Parathyroid adenoma (tissue), 2 donors: ENCODE data around the gene ACVR1.

ENCODE experiments used
- H2AFZ ChIP-seq: fragments of 300-600 bp; sonication (generic); one replicate; pipeline ENCODE4 v1.7.0; 2017; ENCODE audit warnings: antibody characterized with exemption, mild to moderate bottlenecking
- H3K27ac ChIP-seq: fragments of 300-600 bp; sonication (generic); one replicate; pipeline ENCODE4 v1.7.0; 2017
- H3K27me3 ChIP-seq: fragments of 300-600 bp; sonication (generic); one replicate; pipeline ENCODE4 v1.7.0; 2017; ENCODE audit warnings: low read length; ENCODE audit not compliant: control insufficient read depth, insufficient read depth
- H3K36me3 ChIP-seq: fragments of 300-600 bp; sonication (generic); one replicate; pipeline ENCODE4 v1.7.0; 2017; ENCODE audit warnings: low read length; ENCODE audit not compliant: control insufficient read depth, insufficient read depth
- H3K4me1 ChIP-seq: fragments of 300-600 bp; sonication (generic); one replicate; pipeline ENCODE4 v1.7.0; 2017; ENCODE audit warnings: control low read depth
- H3K4me2 ChIP-seq: fragments of 300-600 bp; sonication (generic); one replicate; pipeline ENCODE4 v1.7.0; 2017; ENCODE audit warnings: low read length
- H3K4me3 ChIP-seq: fragments of 300-600 bp; sonication (generic); one replicate; pipeline ENCODE4 v1.7.0; 2017; ENCODE audit warnings: low read depth, low read length
- H3K79me2 ChIP-seq: fragments of 300-600 bp; sonication (generic); one replicate; pipeline ENCODE4 v1.7.0; 2017; ENCODE audit warnings: control low read depth
- H3K9ac ChIP-seq: fragments of 300-600 bp; sonication (generic); one replicate; pipeline ENCODE4 v1.7.0; 2017; ENCODE audit warnings: mild to moderate bottlenecking
- H3K9me3 ChIP-seq: fragments of 300-600 bp; sonication (generic); one replicate; pipeline ENCODE4 v1.7.0; 2017; ENCODE audit warnings: low read length; ENCODE audit not compliant: control insufficient read depth
- CTCF ChIP-seq: fragments of 300-600 bp; sonication (generic); IDR thresholded peaks from one replicate; pipeline ENCODE4 v1.7.0; 2017; ENCODE audit warnings: antibody characterized with exemption, mild to moderate bottlenecking
- donor health status: primary hyperparathyroidism.

Gene ACVR1

GRCh38 chr2:157877761-157878400 lies 1.8 kb upstream of the ACVR1 start:
- Histone ChIP-seq H3K27me3 (no peaks in the 10 kb centered on the region), H3K79me2 (peaks cover 7% of the 10 kb centered on the region), H2AFZ (no peak overlapping the region), H3K9me3 (no peaks in the 10 kb centered on the region), H3K4me2 (no peak overlapping the region), H3K4me1 (peaks cover 11% of the 10 kb centered on the region), H3K9ac (no peak overlapping the region), H3K27ac (no peak overlapping the region), H3K36me3 (no peaks in the 10 kb centered on the region), H3K4me3 (no peak overlapping the region)
- no peak for TF ChIP-seq CTCF

GRCh38 chr2:157876786-157877138 lies 632 bp upstream of the ACVR1 start:
- no peaks in the 10 kb centered on the region for H3K9me3 ChIP-seq
- no peaks in the 10 kb centered on the region for H3K27me3 ChIP-seq
- H3K4me1 ChIP-seq = peaks cover 11% of the 10 kb centered on the region
- H3K36me3 ChIP-seq = no peaks in the 10 kb centered on the region
- peaks cover 10% of the 10 kb centered on the region for H3K79me2 ChIP-seq
- peak overlapping the region; percentile 52 for H3K4me3 ChIP-seq
- H2AFZ ChIP-seq = peak overlapping the region; percentile 91
- H3K9ac ChIP-seq = no peak overlapping the region
- peak overlapping the region; percentile 77 for H3K27ac ChIP-seq
- H3K4me2 ChIP-seq = peak overlapping the region; percentile 88
- no peak for TF ChIP-seq CTCF

- H3K9ac ChIP-seq = peak overlapping the region; percentile 30
- TF ChIP-seq CTCF = no peak
- no peaks in the 10 kb centered on the region for H3K36me3 ChIP-seq
- H2AFZ ChIP-seq = peak overlapping the region; percentile 93
- H3K79me2 ChIP-seq = peaks cover 10% of the 10 kb centered on the region
- H3K4me1 ChIP-seq = peaks cover 11% of the 10 kb centered on the region
- peak overlapping the region; percentile 85 for H3K4me2 ChIP-seq
- peak overlapping the region; percentile 73 for H3K4me3 ChIP-seq
- no peaks in the 10 kb centered on the region for H3K27me3 ChIP-seq
- peak overlapping the region; percentile 89 for H3K27ac ChIP-seq
- H3K9me3 ChIP-seq = no peaks in the 10 kb centered on the region
Observed at GRCh38 chr2:157875641-157876065, 477 bp downstream of the ACVR1 start.

GRCh38 chr2:157874997-157875640 lies 1.0 kb downstream of the ACVR1 start:
- no peaks in the 10 kb centered on the region for H3K9me3 ChIP-seq
- H3K27me3 ChIP-seq = no peaks in the 10 kb centered on the region
- H3K4me1 ChIP-seq = peaks cover 11% of the 10 kb centered on the region
- H3K9ac ChIP-seq = peak overlapping the region; percentile 30
- peak overlapping the region; percentile 62 for H3K4me3 ChIP-seq
- TF ChIP-seq CTCF = no peak
- peak overlapping the region; percentile 85 for H3K4me2 ChIP-seq
- peak overlapping the region; percentile 82 for H2AFZ ChIP-seq
- no peaks in the 10 kb centered on the region for H3K36me3 ChIP-seq
- H3K79me2 ChIP-seq = peaks cover 10% of the 10 kb centered on the region
- peak overlapping the region; percentile 61 for H3K27ac ChIP-seq
